ENCODE data around the gene GALM.

Gene GALM

DNA sequence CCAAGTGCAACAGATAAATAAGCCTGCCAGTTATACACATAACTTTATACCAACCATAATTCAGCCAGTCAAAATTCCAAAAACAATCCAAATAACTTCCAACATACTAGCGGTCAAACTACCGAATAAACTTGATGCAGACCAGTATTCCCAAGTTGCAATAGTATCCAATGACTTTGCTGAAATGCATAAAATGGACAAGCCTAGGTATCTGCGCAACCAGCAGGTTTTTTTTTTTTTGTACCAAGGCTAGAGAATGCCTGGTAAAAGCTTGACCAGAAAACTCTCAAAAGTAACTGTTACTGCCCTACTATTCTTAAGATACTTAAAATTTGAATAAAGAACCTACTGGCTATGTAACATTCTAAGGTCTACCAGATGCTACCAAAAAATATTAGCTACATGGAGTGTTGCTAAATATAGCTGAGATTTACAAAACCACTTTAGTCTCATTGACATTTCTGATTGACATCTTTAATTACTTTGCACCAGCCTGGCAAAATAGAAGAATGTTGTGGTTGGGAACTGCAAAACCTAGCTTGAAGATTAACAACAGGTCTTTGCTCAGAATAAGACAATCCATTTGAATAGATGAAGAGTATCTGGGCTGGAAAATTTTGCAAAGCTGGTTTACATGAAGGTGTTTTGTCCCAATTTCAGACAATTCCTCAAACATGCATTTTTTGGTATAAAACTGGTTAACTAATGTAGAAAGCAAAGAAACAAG lies 77.9 kb downstream of the GALM start:
- no peak for DNase-seq (ENCODE audit: low read depth, low spot score)
- no peak overlapping the region for H3K4me3 ChIP-seq (ENCODE audit: low read depth, low read length)
- TF ChIP-seq, protein P1, sequence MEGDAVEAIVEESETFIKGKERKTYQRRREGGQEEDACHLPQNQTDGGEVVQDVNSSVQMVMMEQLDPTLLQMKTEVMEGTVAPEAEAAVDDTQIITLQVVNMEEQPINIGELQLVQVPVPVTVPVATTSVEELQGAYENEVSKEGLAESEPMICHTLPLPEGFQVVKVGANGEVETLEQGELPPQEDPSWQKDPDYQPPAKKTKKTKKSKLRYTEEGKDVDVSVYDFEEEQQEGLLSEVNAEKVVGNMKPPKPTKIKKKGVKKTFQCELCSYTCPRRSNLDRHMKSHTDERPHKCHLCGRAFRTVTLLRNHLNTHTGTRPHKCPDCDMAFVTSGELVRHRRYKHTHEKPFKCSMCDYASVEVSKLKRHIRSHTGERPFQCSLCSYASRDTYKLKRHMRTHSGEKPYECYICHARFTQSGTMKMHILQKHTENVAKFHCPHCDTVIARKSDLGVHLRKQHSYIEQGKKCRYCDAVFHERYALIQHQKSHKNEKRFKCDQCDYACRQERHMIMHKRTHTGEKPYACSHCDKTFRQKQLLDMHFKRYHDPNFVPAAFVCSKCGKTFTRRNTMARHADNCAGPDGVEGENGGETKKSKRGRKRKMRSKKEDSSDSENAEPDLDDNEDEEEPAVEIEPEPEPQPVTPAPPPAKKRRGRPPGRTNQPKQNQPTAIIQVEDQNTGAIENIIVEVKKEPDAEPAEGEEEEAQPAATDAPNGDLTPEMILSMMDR (IDR thresholded peaks at IDR 0.05; ENCODE audit: low read depth, low read length) = no peak
- in situ Hi-C loops (cut with HindIII; ENCODE audit: low sequenced_read_pairs) = no loop called here

DNA sequence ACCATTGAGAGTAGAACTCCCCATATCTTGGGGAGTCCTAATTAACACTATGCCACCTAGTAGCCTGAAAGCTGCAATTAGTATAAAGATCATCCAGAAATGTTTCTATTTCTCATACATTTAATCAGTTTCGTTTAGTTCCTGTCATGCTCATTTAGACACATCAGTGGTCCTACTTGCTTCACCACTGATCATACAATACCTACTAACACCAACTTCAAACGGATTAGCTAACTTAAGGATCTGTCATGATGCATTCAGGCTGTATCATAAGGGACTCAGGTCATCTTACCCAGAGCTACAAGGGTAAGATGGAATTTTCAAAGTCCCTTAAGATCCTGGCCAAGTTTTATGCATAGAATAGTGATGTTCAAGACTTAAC lies 78.5 kb downstream of the GALM start:
- DNase-seq (ENCODE audit: low read depth, low spot score) = no peak
- no peak overlapping the region for H3K4me3 ChIP-seq (ENCODE audit: low read depth, low read length)
- in situ Hi-C loops (cut with HindIII; ENCODE audit: low sequenced_read_pairs) = no loop called here
- TF ChIP-seq, protein P1 (IDR thresholded peaks at IDR 0.05; ENCODE audit: low read depth, low read length) = no peak

DNA sequence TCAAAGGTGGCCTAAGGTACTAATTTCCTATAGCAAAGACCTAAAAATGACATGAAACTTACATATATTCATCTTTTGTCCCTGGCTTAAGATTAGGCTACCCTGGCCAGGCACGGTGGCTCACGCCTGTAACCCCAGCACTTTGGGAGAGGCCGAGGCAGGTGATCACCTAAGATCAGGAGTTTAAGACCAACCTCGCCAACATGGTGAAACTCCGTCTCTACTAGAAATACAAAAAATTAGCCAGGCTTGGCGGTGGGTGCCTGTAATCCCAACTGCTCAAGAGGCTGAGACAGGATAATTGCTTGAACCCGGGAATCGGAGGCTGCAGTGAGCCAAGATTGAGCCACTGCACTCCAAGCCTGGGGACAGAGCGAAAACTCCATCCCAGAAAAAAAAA lies 79.4 kb downstream of the GALM start:
- DNase-seq (ENCODE audit: low read depth, low spot score) = no peak
- in situ Hi-C loops (cut with HindIII; ENCODE audit: low sequenced_read_pairs) = no loop called here
- TF ChIP-seq, protein P1 (IDR thresholded peaks at IDR 0.05; ENCODE audit: low read depth, low read length) = no peak
- no peak overlapping the region for H3K4me3 ChIP-seq (ENCODE audit: low read depth, low read length)

DNA sequence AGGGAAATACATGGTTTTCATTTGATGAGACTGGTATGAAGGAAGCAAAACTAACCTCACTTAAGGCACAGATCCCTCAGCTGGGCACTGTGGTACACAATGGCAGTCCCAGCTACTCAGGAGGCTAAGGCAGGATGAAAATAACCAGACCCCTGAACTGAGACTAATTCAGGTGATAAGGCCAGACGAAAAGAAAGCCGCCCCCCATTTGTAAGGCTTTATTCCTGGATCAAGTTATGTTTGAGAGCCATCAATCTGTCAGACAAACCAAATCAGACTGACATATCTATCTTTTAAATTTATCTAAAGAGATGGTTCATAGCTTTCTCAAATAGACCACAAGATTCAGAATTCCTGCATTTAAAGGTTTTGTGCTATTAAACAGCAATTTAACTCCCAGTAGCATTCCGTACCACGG lies 81.1 kb downstream of the GALM start:
- TF ChIP-seq, protein P1 (IDR thresholded peaks at IDR 0.05; ENCODE audit: low read depth, low read length) = no peak
- no peak for DNase-seq (ENCODE audit: low read depth, low spot score)
- no peak overlapping the region for H3K4me3 ChIP-seq (ENCODE audit: low read depth, low read length)
- in situ Hi-C loops (cut with HindIII; ENCODE audit: low sequenced_read_pairs) = no loop called here

DNA sequence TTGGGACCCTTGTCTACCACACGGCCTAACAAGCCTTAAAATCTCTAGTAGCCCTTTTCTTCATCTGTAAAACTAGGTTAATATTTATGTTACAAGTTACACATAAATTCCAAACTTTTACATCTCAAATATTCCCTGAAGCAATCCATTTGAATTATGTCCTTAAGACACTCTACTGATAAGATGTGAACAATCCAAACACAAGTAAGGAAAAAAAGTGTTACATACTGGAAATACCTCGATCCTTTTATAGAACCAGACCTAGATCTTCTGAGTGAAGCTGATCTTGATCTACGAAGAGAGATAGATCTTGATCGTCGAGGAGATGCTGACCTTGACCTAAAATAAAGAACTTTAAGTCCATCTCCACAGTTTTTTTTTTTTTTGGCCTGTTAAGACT lies 81.9 kb downstream of the GALM start:
- no peak for DNase-seq (ENCODE audit: low read depth, low spot score)
- TF ChIP-seq, protein P1 (IDR thresholded peaks at IDR 0.05; ENCODE audit: low read depth, low read length) = no peak
- in situ Hi-C loops (cut with HindIII; ENCODE audit: low sequenced_read_pairs) = no loop called here
- H3K4me3 ChIP-seq (ENCODE audit: low read depth, low read length) = no peak overlapping the region

DNA sequence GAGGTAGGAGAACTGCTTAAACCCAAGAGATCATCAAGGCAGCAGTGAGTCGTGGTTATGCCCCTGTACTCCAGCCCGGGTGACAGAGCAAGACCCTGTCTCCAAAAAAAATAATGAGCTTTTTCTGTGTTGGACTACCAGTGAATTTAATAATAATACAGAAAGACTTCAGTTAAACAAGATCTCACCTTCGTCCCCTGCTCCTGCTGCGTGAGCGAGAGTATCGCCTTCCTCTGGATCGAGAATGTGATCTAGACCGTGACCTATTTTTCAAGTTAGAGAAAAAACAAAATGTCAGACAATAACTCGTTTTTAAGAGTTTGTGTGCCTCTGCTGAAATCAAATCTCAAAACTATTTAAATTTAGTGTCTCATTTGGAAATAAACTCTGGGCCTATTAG lies 82.5 kb downstream of the GALM start:
- TF ChIP-seq, protein P1 (IDR thresholded peaks at IDR 0.05; ENCODE audit: low read depth, low read length) = no peak
- no peak for DNase-seq (ENCODE audit: low read depth, low spot score)
- in situ Hi-C loops (cut with HindIII; ENCODE audit: low sequenced_read_pairs) = no loop called here
- no peak overlapping the region for H3K4me3 ChIP-seq (ENCODE audit: low read depth, low read length)

Measured in astrocyte of the spinal cord (primary cell).